K562 (cell line): ENCODE data around the gene TMED8. TPM values are rescaled to one million over a fixed set of nuclear protein-coding genes. Genes with fewer than 3 reads are reported as not detected.

Experiments used
- C11orf30 ChIP-seq: fragments of 450-650 bp; IDR thresholded peaks from 2 replicates; pipeline ENCODE4 v1.6.1; 2016; ENCODE audit warnings: low read depth, mild to moderate bottlenecking
- HDAC8 ChIP-seq: fragments of 450-650 bp; IDR thresholded peaks from 2 replicates; pipeline ENCODE4 v1.6.1; 2016; ENCODE audit warnings: mild to moderate bottlenecking, missing genetic modification characterization, moderate library complexity, missing compliant biosample characterization
- MBD1 ChIP-seq: fragments of 250-450 bp; sonication (Bioruptor Pico); IDR thresholded peaks from 2 replicates; pipeline ENCODE4 v1.8.0; 2022; ENCODE audit warnings: inconsistent platforms
- ZMIZ1 ChIP-seq, 2 experiments: fragments of 150-350 bp in 1 of 2; IDR thresholded peaks; 2 replicates each; pipeline ENCODE4 v1.6.1; 2012 to 2016; ENCODE audit warnings: low read depth in 2 of 2, low read length in 2 of 2, mild to moderate bottlenecking in 1 of 2, moderate library complexity in 1 of 2
- ZNF407 ChIP-seq: fragments of 450-650 bp; IDR thresholded peaks from 2 replicates; pipeline ENCODE4 v1.6.1; 2016; ENCODE audit warnings: low read depth
- ZNF696 ChIP-seq: fragments of 250-450 bp; sonication (Bioruptor Pico); conservative IDR thresholded peaks from 2 replicates; pipeline ENCODE4 v1.4.0; 2020; ENCODE audit warnings: mild to moderate bottlenecking, moderate library complexity
- ZNF75A ChIP-seq: fragments of 450-650 bp; formaldehyde crosslinking; IDR thresholded peaks from 2 replicates; pipeline ENCODE4 v1.4.0; 2020; ENCODE audit warnings: mild to moderate bottlenecking
- polyA plus RNA-seq, 8 experiments: library from polyadenylated mRNA; depleted of rRNA in 4 of 8; stranded (reverse) in 5 of 8; unstranded in 3 of 8; fragments of >200 nt; fragmentation: Nextera tagmentation in 2 of 8; fragmentation: Illumina TruSeq in 1 of 8; extraction: Ambion mirVana in 2 of 8; extraction: Trizol in 1 of 8; gene quantifications; 2 replicates each; pipeline versions ENCODE4 v1.2.1 to v1.2.3, GENCODE V29; 2011 to 2014; ENCODE audit warnings: inconsistent platforms in 1 of 8, missing spikeins in 1 of 8
- total RNA-seq, 7 experiments: library from RNA; depleted of rRNA in 6 of 7; stranded (reverse); fragments of >200 nt in 6 of 7; fragmentation: Illumina TruSeq in 2 of 7; extraction: Trizol in 2 of 7; gene quantifications; 2 replicates each; pipeline versions ENCODE4 v1.2.1 to v1.2.3, GENCODE V29; 2011 to 2021; ENCODE audit warnings: low replicate concordance in 1 of 7

Gene TMED8
- total and polyA plus RNA-seq, 9 of the 15 experiments (the other 6 are each of a cell fraction or from before 2014, with no cell fraction given) = 3.3 to 17.4 (median 12.0) TPM

- TF ChIP-seq ZNF407 (no peak), ZNF75A (no peak), HDAC8 (tag) (no peak), MBD1 (no peak), ZNF696 (CRISPR knock-in tag) (no peak), C11orf30 (no peak), ZMIZ1 (IDR thresholded peaks at IDR 0.05; ENCODE audit: low read depth in 2 of 2, low read length in 2 of 2) (no peak)
Measured at GRCh38 chr14:77406086-77406485, 29.2 kb upstream of the TMED8 start (continued).
